ENCODE data around the gene NEDD4L. TPM values are rescaled to one million over a fixed set of nuclear protein-coding genes. Genes with fewer than 3 reads are reported as not detected.

Gene NEDD4L
- total RNA-seq, 1 experiment from 2014 or later, result 42.9 TPM

- CTCF ChIA-PET, result no interaction called here
- in situ Hi-C loops (cut with HindIII; ENCODE audit: low pct_unique_long_range_greater_than_20kb, low sequenced_read_pairs) (no loop called here), intact Hi-C loops (cut with micrococcal nuclease; ENCODE audit: unreplicated experiment) (no loop called here)
- Histone ChIP-seq H3K36me3 (ENCODE audit: control insufficient read depth, insufficient read depth, low read length) (no peaks in the 10 kb centered on the region; the same call in 1 of the 2 replicates), H3K4me3 (ENCODE audit: low read depth in 2 of 2, low read length in 2 of 2) (no peak overlapping the region), H3K9me3 (ENCODE audit: control insufficient read depth, insufficient read depth, low read depth, low read length) (no peaks in the 10 kb centered on the region), H3K4me1 (ENCODE audit: control insufficient read depth, insufficient read depth, low read length) (no peaks in the 10 kb centered on the region), H3K27me3 (ENCODE audit: control insufficient read depth, insufficient read depth, low read length) (no peaks in the 10 kb centered on the region), H3K27ac (ENCODE audit: low read length) (no peak overlapping the region)
- ATAC-seq (no peak), DNase-seq (ENCODE audit: low read depth, low spot score) (no peak)
- no TSS peak for BruUV-seq (replicated peaks)
- POLR2A ChIA-PET, result no interaction called here
- TF ChIP-seq TCF7L2 (IDR thresholded peaks at IDR 0.05; ENCODE audit: low read depth, low read length) (no peak), REST (IDR thresholded peaks at IDR 0.05; ENCODE audit: insufficient read depth in 1 of 2, low read depth in 2 of 2, low read length in 1 of 2) (no peak), POLR2AphosphoS5 (IDR thresholded peaks at IDR 0.05; ENCODE audit: low read depth, low read length) (no peak)
These were observed 350.8 kb downstream of the NEDD4L start for GRCh38 chr18:58394602-58395425.

- ChIA-PET CTCF (no interaction called here), POLR2A (no interaction called here)
- no peak overlapping the region for H3K4me3 ChIP-seq (ENCODE audit: low read depth in 2 of 2, low read length in 2 of 2)
- no peak for DNase-seq (ENCODE audit: low read depth, low spot score)
- H3K27me3 ChIP-seq (ENCODE audit: control insufficient read depth, insufficient read depth, low read length), result no peaks in the 10 kb centered on the region
- BruUV-seq (replicated peaks), result no TSS peak
- H3K9me3 ChIP-seq (ENCODE audit: control insufficient read depth, insufficient read depth, low read depth, low read length), result no peaks in the 10 kb centered on the region
- H3K27ac ChIP-seq (ENCODE audit: low read length), result no peak overlapping the region
- no peaks in the 10 kb centered on the region for H3K4me1 ChIP-seq (ENCODE audit: control insufficient read depth, insufficient read depth, low read length)
- no peak for ATAC-seq
- in situ Hi-C loops (cut with HindIII; ENCODE audit: low pct_unique_long_range_greater_than_20kb, low sequenced_read_pairs) (no loop called here), intact Hi-C loops (cut with micrococcal nuclease; ENCODE audit: unreplicated experiment) (no loop called here)
- TF ChIP-seq SIN3A (IDR thresholded peaks at IDR 0.05; ENCODE audit: borderline replicate concordance, insufficient read depth, low read depth, low read length) (no peak), CTCF (IDR thresholded peaks at IDR 0.05) (no peak), REST (IDR thresholded peaks at IDR 0.05; ENCODE audit: insufficient read depth in 1 of 2, low read depth in 2 of 2, low read length in 1 of 2) (no peak), TCF7L2 (IDR thresholded peaks at IDR 0.05; ENCODE audit: low read depth, low read length) (no peak), POLR2AphosphoS5 (IDR thresholded peaks at IDR 0.05; ENCODE audit: low read depth, low read length) (no peak)
- H3K36me3 ChIP-seq (ENCODE audit: control insufficient read depth, insufficient read depth, low read length), result no peaks in the 10 kb centered on the region; the same call in 1 of the 2 replicates
These were observed 352.1 kb downstream of the NEDD4L start for GRCh38 chr18:58396144-58396543.
